Measurements from ENCODE around the gene TPPP3. TPM values are rescaled to one million over a fixed set of nuclear protein-coding genes. Genes with fewer than 3 reads are reported as not detected.

TPPP3 gene
- total RNA-seq, 4 donors from 2014 or later: 5.7 to 13.6 (median 9.9) TPM

- no peak overlapping the region for H3K4me3 ChIP-seq
- peaks cover 0 to 67% (median 40%) of the 10 kb centered on the region in 4 donors for H3K4me1 ChIP-seq
- DNase-seq (ENCODE audit: low spot score in 2 of 2): no peak
- H3K27ac ChIP-seq: peak overlapping the region in 2 of 4 donors; percentile 85 to 86
- no peak for TF ChIP-seq POLR2A (IDR thresholded peaks at IDR 0.05)
- TF ChIP-seq EP300 (IDR thresholded peaks at IDR 0.05): no peak
- TF ChIP-seq CTCF (IDR thresholded peaks at IDR 0.05): no peak
- H3K9me3 ChIP-seq: no peaks in the 10 kb centered on the region
- H3K36me3 ChIP-seq: no peaks in the 10 kb centered on the region
- no peaks in the 10 kb centered on the region for H3K27me3 ChIP-seq
- 74 to 75% methylated on average over 11 of the region's 11 CpGs for WGBS, 2 donors
Measured at GRCh38 chr16:67390816-67391423, 2.4 kb downstream of the TPPP3 start.

DNA sequence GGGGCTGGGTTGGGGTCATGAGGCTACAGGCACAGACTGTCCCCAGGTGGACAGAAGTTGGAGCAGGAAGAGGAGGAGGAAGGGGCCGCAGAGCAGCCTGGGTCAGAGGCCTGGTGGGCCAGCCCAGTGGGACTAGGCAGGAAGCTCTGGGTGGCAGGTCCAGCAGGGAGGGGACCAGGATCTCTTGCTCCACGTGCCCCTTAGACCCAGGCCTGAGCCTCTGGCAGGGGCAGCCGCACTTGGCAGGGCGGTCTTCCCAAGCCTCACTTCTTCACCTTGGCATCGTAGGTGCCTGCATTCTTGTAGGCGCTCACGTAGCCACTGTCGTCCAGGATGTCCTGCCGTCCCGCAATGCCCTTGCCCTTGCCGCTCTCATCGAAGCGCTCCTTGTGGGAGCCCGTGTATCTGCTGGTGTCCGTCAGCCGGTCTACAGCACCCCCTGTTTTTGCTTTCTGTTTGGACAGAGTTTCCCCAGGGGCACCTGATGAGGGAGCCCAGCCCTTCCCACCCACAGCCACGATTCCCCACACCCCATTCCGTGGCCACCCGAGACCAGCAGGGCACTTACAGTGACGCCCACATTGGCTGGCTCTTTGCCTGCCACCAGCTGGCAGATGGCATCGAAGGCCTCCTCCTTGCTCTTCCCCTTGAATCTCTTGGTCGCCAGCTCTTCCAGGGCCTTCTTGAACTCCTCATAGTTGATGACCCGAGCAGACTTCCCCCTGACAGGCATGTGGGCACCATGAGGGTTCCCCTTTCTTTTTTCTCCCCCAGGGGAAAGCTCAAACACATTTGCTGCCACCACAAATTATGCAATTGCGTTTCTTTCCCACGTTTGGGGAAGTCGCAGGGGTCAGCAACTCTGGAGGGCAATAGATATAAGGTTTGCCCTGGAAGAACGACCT lies 3.1 kb downstream of the TPPP3 start:
- H3K27me3 ChIP-seq: no peaks in the 10 kb centered on the region
- H3K27ac ChIP-seq: peak overlapping the region in 2 of 4 donors; percentile 42 to 85
- H3K4me1 ChIP-seq: peaks cover 0 to 59% (median 33%) of the 10 kb centered on the region in 4 donors
- TF ChIP-seq POLR2A (IDR thresholded peaks at IDR 0.05): no peak
- TF ChIP-seq EP300 (IDR thresholded peaks at IDR 0.05): peak in 1 of 2 donors; percentile 69
- DNase-seq (ENCODE audit: low spot score in 2 of 2): peak in 1 of 2 donors; percentile 49
- H3K4me3 ChIP-seq: no peak overlapping the region
- WGBS, 2 donors: 61 to 75% methylated on average over 24 to 27 of the region's 27 CpGs
- no peaks in the 10 kb centered on the region for H3K36me3 ChIP-seq
- H3K9me3 ChIP-seq: no peaks in the 10 kb centered on the region

GRCh38 chr16:67388591-67388990 lies 4.7 kb downstream of the TPPP3 start:
- peaks cover 0 to 45% (median 26%) of the 10 kb centered on the region in 4 donors for H3K4me1 ChIP-seq
- H3K9me3 ChIP-seq: no peaks in the 10 kb centered on the region
- H3K27ac ChIP-seq: no peak overlapping the region
- no peaks in the 10 kb centered on the region for H3K36me3 ChIP-seq
- H3K4me3 ChIP-seq: no peak overlapping the region
- no peak for TF ChIP-seq EP300 (IDR thresholded peaks at IDR 0.05)
- TF ChIP-seq POLR2A (IDR thresholded peaks at IDR 0.05): no peak
- TF ChIP-seq CTCF (IDR thresholded peaks at IDR 0.05): no peak
- H3K27me3 ChIP-seq: no peaks in the 10 kb centered on the region
- 85 to 94% methylated on average over 2 of the region's 2 CpGs for WGBS, 2 donors
- no peak for DNase-seq (ENCODE audit: low spot score in 2 of 2)

- no peak overlapping the region for H3K27ac ChIP-seq
Measured at GRCh38 chr16:67388191-67388590, 5.1 kb downstream of the TPPP3 start.

More at GRCh38 chr16:67388191-67388590, 5.1 kb downstream of the TPPP3 start:
- 91 to 94% methylated on average over 8 of the region's 8 CpGs for WGBS, 2 donors
- Histone ChIP-seq H3K9me3 (no peaks in the 10 kb centered on the region), H3K27me3 (no peaks in the 10 kb centered on the region), H3K4me1 (peaks cover 0 to 41% (median 22%) of the 10 kb centered on the region in 4 donors), H3K4me3 (no peak overlapping the region), H3K36me3 (no peaks in the 10 kb centered on the region)
- DNase-seq (ENCODE audit: low spot score in 2 of 2): no peak
- TF ChIP-seq CTCF (IDR thresholded peaks at IDR 0.05) (no peak), EP300 (IDR thresholded peaks at IDR 0.05) (no peak), POLR2A (IDR thresholded peaks at IDR 0.05) (no peak)
